HL-60 (cell line): ENCODE data around the gene GSDMA.

ENCODE experiments used
- DNase-seq, 2 experiments: peaks; one replicate each; pipeline ENCODE4 v3.0.0-alpha.2; 2010 to 2020; ENCODE audit warnings: low read depth in 1 of 2, low spot score in 1 of 2
- H3K27ac ChIP-seq: fragments of 250-450 bp; sonication (Bioruptor Pico); replicated peaks from 2 replicates; pipeline ENCODE4 v1.5.1; 2020; ENCODE audit warnings: mild to moderate bottlenecking, moderate library complexity
- H3K27me3 ChIP-seq: fragments of 250-450 bp; sonication (Bioruptor Pico); 2 replicates; pipeline ENCODE4 v1.5.1; 2021; ENCODE audit warnings: mild to moderate bottlenecking, moderate library complexity; ENCODE audit not compliant: insufficient read depth, poor library complexity, severe bottlenecking
- H3K4me3 ChIP-seq: replicated peaks from 2 replicates; pipeline ENCODE4 v1.5.1; 2011; ENCODE audit warnings: mild to moderate bottlenecking, control low read depth, low read length; ENCODE audit not compliant: insufficient read depth
- GABPA ChIP-seq: IDR thresholded peaks from 2 replicates; pipeline ENCODE4 v1.6.1; 2012; ENCODE audit warnings: low read depth
- POLR2AphosphoS5 ChIP-seq: IDR thresholded peaks from 2 replicates; pipeline ENCODE4 v1.6.1; 2012; ENCODE audit warnings: low read depth
- REST ChIP-seq: IDR thresholded peaks from 2 replicates; pipeline ENCODE4 v1.6.1; 2012; ENCODE audit warnings: low read depth; ENCODE audit not compliant: insufficient replicate concordance
- SPI1 ChIP-seq: IDR thresholded peaks from 2 replicates; pipeline ENCODE4 v1.6.1; 2012; ENCODE audit warnings: low read depth, mild to moderate bottlenecking, borderline replicate concordance
- TF ChIP-seq, protein P1 (sequence below): IDR thresholded peaks from one replicate; pipeline ENCODE4 v1.5.1; 2011; ENCODE audit warnings: low read length, control low read depth, inconsistent platforms; ENCODE audit not compliant: insufficient read depth

GSDMA gene

DNA sequence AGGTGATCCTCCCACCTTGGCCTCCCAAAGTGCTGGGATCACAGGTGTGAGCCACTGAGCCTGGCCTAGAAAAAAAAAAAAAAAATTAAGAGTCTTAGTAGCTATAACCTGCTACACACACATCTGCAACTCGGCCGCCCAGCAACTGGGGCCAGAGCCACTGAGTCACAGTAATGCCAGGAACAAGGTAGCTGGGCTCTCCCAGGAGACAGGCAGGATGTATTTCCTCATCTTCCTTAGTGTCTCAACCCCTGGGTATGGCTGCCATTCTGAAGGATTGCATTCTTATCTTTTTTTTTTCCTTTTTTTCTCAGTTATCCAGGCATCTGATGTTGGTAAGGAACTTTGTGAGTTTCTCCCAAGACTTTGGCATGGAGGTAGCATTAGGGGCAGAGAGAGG is 10.7 kb downstream of the GSDMA start:
- Histone ChIP-seq H3K27me3 (no peaks in the 10 kb centered on the region), H3K27ac (no peak overlapping the region), H3K4me3 (no peak overlapping the region)
- TF ChIP-seq SPI1 (no peak), REST (no peak), POLR2AphosphoS5 (no peak), GABPA (no peak)
- TF ChIP-seq, protein P1, sequence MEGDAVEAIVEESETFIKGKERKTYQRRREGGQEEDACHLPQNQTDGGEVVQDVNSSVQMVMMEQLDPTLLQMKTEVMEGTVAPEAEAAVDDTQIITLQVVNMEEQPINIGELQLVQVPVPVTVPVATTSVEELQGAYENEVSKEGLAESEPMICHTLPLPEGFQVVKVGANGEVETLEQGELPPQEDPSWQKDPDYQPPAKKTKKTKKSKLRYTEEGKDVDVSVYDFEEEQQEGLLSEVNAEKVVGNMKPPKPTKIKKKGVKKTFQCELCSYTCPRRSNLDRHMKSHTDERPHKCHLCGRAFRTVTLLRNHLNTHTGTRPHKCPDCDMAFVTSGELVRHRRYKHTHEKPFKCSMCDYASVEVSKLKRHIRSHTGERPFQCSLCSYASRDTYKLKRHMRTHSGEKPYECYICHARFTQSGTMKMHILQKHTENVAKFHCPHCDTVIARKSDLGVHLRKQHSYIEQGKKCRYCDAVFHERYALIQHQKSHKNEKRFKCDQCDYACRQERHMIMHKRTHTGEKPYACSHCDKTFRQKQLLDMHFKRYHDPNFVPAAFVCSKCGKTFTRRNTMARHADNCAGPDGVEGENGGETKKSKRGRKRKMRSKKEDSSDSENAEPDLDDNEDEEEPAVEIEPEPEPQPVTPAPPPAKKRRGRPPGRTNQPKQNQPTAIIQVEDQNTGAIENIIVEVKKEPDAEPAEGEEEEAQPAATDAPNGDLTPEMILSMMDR = no peak
- DNase-seq = no peak

DNA sequence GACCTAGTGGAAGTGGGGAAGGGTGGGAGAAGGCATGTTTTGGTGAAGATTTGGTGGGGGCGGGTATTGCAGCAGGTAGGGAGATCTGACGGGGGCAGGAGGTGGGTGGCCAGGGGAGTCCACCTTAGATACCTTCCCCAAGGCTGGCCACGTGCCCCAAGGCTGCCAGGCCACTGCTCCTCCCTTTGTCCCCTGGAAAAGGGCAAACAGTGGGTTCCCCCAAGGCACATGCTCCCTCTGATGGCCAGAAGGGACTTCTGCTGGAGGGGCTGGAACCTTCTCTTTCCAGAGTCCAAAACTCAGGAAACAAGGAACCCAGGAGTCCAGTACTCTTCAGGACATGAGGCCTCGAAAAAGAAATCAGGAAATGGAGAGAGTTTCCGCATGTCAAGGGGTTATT is 11.6 kb downstream of the GSDMA start:
- Histone ChIP-seq H3K4me3 (no peak overlapping the region), H3K27me3 (no peaks in the 10 kb centered on the region), H3K27ac (no peak overlapping the region)
- TF ChIP-seq REST (no peak), POLR2AphosphoS5 (no peak), GABPA (no peak), SPI1 (no peak)
- TF ChIP-seq, protein P1 = no peak
- DNase-seq = no peak

DNA sequence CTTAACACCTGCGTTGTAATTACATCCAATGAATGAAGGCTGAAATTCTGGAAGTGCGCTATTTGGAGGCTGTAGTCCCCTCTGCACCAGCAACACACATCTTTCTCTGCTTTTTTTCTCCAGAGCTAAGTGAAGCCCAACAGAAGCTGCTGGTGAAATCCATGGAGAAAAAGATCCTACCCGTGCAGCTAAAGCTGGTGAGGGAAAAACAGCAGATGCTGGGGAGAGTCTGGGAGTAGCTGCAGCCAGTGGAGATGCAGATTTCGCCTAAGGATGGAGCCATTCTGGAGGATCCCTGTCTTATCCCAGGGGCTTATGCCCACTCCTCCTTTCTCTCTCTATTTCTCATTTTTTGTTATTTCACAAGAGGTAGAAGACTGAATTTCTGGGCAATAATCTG is 13.0 kb downstream of the GSDMA start:
- TF ChIP-seq REST (no peak), POLR2AphosphoS5 (no peak), SPI1 (no peak), GABPA (no peak)
- TF ChIP-seq, protein P1 = no peak
- DNase-seq = no peak
- H3K27ac ChIP-seq = no peak overlapping the region
- H3K27me3 ChIP-seq = no peaks in the 10 kb centered on the region
- no peak overlapping the region for H3K4me3 ChIP-seq
